HG03060 (cell line): Measurements from ENCODE around the gene PACSIN2.

Source experiments
- ATAC-seq: cut with Tn5 transposase; IDR thresholded peaks from one replicate; pipeline ENCODE4 v1.9.1; 2021; ENCODE audit warnings: low read depth, moderate number of reproducible peaks; ENCODE audit not compliant: unreplicated experiment

The PACSIN2 gene

DNA sequence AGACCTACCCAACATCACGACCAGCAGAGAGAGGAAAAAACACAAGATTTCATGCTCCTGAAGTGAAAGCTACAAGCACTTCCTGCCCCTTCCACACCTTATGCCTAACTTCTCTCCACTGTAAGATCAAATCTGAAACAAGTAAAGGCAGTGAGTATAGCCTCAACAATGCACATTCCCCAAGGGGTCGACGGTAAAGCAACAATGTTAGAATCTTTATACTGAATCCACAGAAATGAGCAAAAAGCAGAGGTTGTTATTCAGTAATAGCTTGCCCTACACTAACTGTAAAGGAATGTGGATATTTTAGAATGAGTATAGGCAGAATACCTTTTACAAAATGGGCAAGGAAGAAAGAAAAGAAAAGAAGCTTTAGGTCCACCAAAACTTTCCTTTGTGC, 173.5 kb downstream of the PACSIN2 start:
- ATAC-seq: no peak

DNA sequence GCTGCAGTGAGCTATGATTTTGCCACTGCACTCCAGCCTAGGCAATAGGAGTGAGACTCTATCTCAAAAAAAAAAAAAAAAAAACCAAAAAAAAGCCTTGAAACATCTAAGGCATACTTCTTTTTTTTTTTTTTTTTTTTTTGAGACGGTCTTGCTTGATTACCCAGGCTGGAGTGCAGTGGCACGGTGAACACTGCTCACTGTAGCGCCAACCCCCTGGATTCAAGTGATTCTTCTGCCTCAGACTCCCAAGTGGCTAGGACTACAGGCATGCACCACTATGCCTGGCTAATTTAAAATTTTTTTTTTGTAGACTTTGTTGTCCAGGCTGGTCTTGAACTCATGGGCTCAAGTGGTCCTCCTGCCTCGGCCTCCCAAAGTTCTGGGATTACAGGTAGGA, 177.4 kb downstream of the PACSIN2 start:
- ATAC-seq: no peak

DNA sequence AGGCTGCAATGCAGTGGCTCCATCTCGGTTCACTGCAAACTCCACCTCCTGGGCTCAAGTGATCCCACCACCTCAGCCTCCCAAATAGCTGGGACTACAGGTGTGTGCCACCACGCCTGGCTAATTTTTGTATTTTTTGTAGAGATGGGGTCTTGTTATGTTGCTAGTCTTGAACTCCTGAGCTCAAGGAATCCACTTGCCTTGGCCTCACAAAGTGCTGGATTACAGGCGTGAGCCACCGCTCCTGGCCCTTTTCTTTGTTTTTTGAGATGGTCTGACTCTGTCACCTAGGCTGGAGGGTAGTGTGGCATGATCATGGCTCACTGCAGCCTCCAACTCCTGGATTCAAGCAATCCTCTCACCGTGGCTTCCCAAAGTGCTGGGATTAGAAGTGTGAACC, 178.9 kb downstream of the PACSIN2 start:
- no peak for ATAC-seq

DNA sequence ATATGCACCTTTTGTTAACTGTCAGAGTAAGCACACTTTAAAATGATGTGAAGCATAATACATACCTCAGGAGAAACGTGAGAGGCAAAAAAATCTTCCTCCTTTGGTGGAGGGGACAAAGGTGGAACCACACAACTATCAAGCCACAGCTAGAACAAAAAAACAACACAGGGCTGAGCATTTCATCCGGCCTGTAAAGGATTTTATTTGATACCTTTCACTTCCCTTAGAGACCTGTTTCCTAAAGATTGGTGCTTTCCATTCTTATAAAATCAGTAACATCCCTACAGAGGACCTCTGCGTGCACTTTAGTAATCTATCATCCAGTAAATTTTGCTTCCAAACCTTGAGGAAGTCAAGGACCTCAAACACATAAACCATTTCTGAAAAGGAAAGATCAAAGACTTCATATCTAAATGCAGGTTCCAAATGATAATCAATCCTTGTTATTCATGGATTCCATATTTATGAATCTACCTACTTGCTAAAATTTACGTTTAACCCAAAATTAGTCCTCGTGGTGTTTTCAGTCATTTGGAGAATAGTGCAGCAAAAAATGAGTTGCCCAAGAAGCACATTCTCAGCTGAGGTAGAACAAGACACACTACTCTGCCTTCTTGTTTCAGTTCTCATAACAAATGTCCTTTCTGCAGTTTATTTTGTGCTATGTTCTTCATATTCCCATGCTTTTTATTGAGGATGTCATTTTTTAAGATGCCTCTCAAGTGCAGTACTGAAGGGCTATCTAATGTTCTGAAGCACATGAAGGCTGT, 180.6 kb downstream of the PACSIN2 start:
- no peak for ATAC-seq

DNA sequence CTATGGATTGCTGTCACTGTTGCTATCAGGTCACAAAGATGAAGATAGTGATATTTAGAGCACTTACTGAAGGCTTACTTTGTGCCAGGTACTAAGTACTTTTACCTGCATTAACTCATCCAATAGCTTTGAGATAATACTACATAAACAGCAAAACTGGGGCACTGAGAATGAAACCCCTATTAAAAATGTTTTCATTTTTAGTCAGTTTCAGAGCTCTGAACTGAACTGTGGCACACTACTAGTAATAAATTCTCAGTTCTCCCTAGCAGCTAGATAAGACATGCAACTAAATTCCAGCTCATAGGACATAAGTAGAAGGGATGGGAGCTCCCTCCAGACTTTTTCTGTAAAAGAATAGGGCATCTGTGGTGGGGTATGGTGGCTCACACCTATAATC, 181.8 kb downstream of the PACSIN2 start:
- no peak for ATAC-seq

DNA sequence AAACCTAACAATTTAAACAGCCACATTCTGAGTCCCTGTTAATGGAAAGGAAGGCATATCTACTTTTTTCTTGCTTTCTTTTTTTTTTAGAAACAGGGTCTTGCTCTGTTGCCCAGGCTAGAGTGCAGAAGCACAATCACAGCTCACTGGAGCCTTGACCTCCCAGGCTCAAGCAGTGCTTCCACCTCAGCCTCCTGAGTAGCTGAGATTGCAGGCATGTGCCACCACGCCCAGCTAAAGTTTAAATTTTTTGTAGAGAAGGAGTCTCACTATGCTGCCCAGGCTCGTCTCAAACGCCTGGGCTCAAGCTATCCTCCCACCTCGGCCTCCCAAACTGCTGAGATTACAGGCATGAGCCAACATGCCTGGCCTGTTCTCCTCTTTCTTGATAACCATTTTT, 183.2 kb downstream of the PACSIN2 start:
- ATAC-seq: no peak

DNA sequence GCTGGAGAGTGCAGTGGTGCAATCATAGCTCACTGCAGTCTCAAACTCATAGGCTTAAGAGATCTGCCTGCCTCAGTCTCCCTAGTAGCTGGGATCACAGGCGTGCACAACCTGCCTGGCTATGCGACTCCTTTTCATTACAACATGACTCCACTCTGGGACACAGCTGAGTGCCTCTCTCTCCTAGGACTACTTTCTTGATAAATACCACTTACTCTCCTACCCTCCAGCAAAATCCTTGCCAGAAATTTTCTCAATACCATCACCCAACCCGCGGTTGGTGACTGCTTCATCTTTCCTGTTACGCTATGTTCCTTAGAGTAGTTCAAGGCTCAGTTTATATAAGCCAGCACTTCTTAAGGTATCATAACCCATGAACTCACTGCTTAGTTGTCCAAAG, 184.8 kb downstream of the PACSIN2 start:
- no peak for ATAC-seq

DNA sequence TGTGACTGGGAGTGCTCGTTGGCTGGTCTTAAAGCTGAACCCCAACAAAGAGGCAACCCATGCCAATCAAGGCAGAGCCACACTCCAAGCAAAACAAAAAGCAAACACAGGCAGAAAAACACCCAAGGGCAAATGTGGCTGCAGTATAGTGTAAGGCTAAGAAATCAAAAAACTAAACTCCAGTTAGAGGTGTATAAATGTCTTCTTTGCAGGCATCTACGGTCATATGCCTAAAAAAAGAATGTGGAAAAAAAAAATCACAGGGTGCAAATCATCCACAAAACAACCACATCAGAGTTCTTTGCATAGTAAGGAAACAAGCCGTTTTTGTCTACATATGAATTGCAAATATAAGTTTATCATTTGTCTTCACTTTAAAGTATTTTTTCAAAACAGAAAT, 185.6 kb downstream of the PACSIN2 start:
- no peak for ATAC-seq

DNA sequence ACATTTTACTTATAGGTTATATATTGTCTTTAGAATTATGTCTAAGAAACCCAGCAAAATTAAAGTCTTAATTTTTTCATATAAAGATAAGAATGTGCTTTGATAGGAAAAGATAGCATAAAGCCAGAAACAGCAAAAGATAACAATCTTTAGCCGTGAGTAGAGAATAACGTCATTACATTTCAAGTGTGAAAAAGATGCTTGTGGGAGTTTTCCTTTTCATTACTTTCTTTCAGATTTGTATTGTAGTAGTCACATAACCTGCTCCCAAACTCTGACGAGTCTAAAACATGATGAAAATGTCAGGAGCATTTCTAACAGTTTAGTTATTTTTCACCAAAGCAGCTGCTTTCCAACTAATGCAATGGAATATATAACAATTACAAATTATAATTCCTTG, 189.2 kb downstream of the PACSIN2 start:
- no peak for ATAC-seq

DNA sequence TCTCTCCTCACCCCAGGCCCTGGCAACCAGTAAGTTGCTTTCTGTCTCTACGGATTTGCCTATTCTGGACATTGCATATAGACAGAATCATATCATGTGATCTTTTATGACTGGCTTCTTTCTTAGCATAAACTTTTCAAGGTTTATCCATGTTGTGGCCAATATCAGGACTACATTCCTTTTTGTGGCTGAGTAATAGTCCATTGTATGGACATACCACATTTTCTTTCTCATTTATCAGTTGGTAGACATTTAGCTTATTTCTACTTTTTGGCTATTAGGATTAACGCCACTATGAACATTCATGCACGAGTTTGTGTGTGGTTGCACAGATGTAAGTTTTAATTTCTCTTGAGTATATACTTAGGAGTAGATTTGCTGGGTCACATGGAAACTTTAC, 193.6 kb downstream of the PACSIN2 start:
- ATAC-seq: no peak

DNA sequence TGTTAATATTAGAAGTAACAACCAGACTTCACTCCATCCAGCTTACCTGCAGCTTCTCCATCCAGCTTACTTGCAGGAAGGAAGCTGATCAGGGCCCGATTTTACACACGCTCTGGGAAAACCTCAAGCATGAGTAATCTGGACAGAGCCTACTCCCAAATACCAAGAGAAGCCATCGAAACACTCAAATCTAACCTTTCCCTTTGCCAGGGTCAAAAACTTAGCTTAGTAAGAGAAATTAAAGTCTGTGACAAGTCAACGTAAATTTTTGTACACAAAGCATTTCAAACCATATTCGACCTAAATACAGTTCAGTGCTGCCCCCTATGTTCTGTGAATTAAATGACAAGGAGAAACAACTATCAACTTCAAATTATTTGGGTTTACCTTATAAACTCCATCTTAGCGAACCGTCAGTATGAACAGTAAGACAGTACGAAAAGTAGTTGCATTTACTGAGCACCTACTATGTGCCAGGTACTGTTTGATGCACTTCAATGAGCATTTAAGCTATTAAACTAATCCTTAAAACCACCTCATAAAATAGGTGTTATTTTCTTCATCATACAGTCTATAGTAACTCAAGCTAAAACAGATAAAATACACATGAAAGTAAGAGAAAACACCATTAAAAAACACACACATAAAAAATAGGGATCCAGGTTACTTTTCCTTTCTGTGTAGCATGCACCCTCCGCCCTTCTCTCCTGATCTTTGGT, 194.7 kb downstream of the PACSIN2 start:
- no peak for ATAC-seq
